ENCODE measurements around the gene IL6ST. TPM values are rescaled to one million over a fixed set of nuclear protein-coding genes. Genes with fewer than 3 reads are reported as not detected.
"Not testable (repeated sequence)": the region's sequence is repeated elsewhere in the genome, so short reads cannot be mapped to it uniquely, and the experiment has no call there.

IL6ST gene
- total RNA-seq, 1 experiment from 2014 or later = 65.6 TPM

- DNase-seq (ENCODE audit: low read depth) = no peak
These were observed 28.5 kb downstream of the IL6ST start for GRCh38 chr5:55966284-55966683.

GRCh38 chr5:55965525-55965924 is 29.2 kb downstream of the IL6ST start:
- DNase-seq (ENCODE audit: low read depth) = no peak

GRCh38 chr5:55960779-55961178 is 34.0 kb downstream of the IL6ST start:
- DNase-seq (ENCODE audit: low read depth) = no peak

- no peak for DNase-seq (ENCODE audit: low read depth)
These were observed 35.6 kb downstream of the IL6ST start for GRCh38 chr5:55959208-55959607.

GRCh38 chr5:55941154-55941553 is 53.6 kb downstream of the IL6ST start:
- DNase-seq (ENCODE audit: low read depth) = not testable (repeated sequence)

GRCh38 chr5:55937598-55937997 is 57.2 kb downstream of the IL6ST start:
- not testable (repeated sequence) for DNase-seq (ENCODE audit: low read depth)

- DNase-seq (ENCODE audit: low read depth) = peak; percentile 72
These were observed 58.6 kb downstream of the IL6ST start for GRCh38 chr5:55936100-55936693.

GRCh38 chr5:55935371-55935770 is 59.4 kb downstream of the IL6ST start:
- DNase-seq (ENCODE audit: low read depth) = no peak

- DNase-seq (ENCODE audit: low read depth) = no peak
These were observed 60.0 kb downstream of the IL6ST start for GRCh38 chr5:55934720-55935119.

- no peak for DNase-seq (ENCODE audit: low read depth)
These were observed 60.6 kb downstream of the IL6ST start for GRCh38 chr5:55934115-55934613.

GRCh38 chr5:55933377-55934114 is 61.2 kb downstream of the IL6ST start:
- DNase-seq (ENCODE audit: low read depth) = no peak

- DNase-seq (ENCODE audit: low read depth) = no peak
These were observed 62.1 kb downstream of the IL6ST start for GRCh38 chr5:55932700-55933099.

GRCh38 chr5:55929020-55929799 is 65.6 kb downstream of the IL6ST start:
- no peak for DNase-seq (ENCODE audit: low read depth)

GRCh38 chr5:55927861-55928655 is 66.7 kb downstream of the IL6ST start:
- no peak for DNase-seq (ENCODE audit: low read depth)

- DNase-seq (ENCODE audit: low read depth) = no peak
These were observed 68.3 kb downstream of the IL6ST start for GRCh38 chr5:55926476-55926875.

- DNase-seq (ENCODE audit: low read depth) = no peak
These were observed 69.1 kb downstream of the IL6ST start for GRCh38 chr5:55925712-55926111.

GRCh38 chr5:55925181-55925580 is 69.6 kb downstream of the IL6ST start:
- no peak for DNase-seq (ENCODE audit: low read depth)

GRCh38 chr5:55924744-55925143 is 70.0 kb downstream of the IL6ST start:
- no peak for DNase-seq (ENCODE audit: low read depth)

- DNase-seq (ENCODE audit: low read depth) = no peak
These were observed 70.8 kb downstream of the IL6ST start for GRCh38 chr5:55923865-55924500.

- peak; percentile 78 for DNase-seq (ENCODE audit: low read depth)
These were observed 71.5 kb downstream of the IL6ST start for GRCh38 chr5:55923177-55923771.

All from HT1080 (cell line).